MCF 10A (cell line): ENCODE data around the gene NEK4. TPM values are rescaled to one million over a fixed set of nuclear protein-coding genes. Genes with fewer than 3 reads are reported as not detected.

Experiments used
- BruUV-seq: library from RNA; stranded (reverse); fragments of 400-500 nt; replicated peaks from 2 replicates; lab custom pipeline; 2021; lab: Mats Ljungman, UMichigan
- CTCF ChIA-PET: fragments of 300-600 bp; sonication (Branson Sonifier 250); formaldehyde crosslinking; extraction: SDS; loops from one replicate; lab custom pipeline; 2021; ENCODE audit warnings: antibody characterized with exemption, inconsistent platforms; lab: Yijun Ruan, JAX
- POLR2A ChIA-PET: fragments of 300-600, 350-650 bp; sonication (Branson Sonifier 250); formaldehyde crosslinking; extraction: SDS; loops from one replicate; lab custom pipeline; 2020; ENCODE audit warnings: antibody characterized with exemption, inconsistent platforms; lab: Yijun Ruan, JAX
- DNase-seq: peaks from one replicate; pipeline ENCODE4 v3.0.0-alpha.2; 2018; ENCODE audit not compliant: unreplicated experiment
- H3K27ac Mint-ChIP-seq: one replicate; pipeline ENCODE4 v1.8.0; 2022; ENCODE audit warnings: mild to moderate bottlenecking, low read depth, mixed read lengths; ENCODE audit not compliant: unreplicated experiment
- H3K27me3 Mint-ChIP-seq: one replicate; pipeline ENCODE4 v1.8.0; 2022; ENCODE audit warnings: mixed read lengths; ENCODE audit not compliant: insufficient read depth, unreplicated experiment
- H3K36me3 Mint-ChIP-seq: one replicate; pipeline ENCODE4 v1.8.0; 2022; ENCODE audit warnings: mild to moderate bottlenecking, moderate library complexity, mixed read lengths; ENCODE audit not compliant: insufficient read depth, unreplicated experiment
- H3K4me1 Mint-ChIP-seq: one replicate; pipeline ENCODE4 v1.8.0; 2022; ENCODE audit warnings: mixed read lengths; ENCODE audit not compliant: insufficient read depth, unreplicated experiment
- H3K4me3 Mint-ChIP-seq: one replicate; pipeline ENCODE4 v1.8.0; 2022; ENCODE audit warnings: mild to moderate bottlenecking, moderate library complexity, mixed read lengths; ENCODE audit not compliant: unreplicated experiment
- H3K9me3 Mint-ChIP-seq: one replicate; pipeline ENCODE4 v1.8.0; 2022; ENCODE audit warnings: mixed read lengths; ENCODE audit not compliant: unreplicated experiment
- CTCF ChIP-seq: fragments of 200-600 bp; IDR thresholded peaks from one replicate; pipeline ENCODE4 v1.8.0; 2022; ENCODE audit warnings: antibody characterized with exemption, mild to moderate bottlenecking; ENCODE audit not compliant: unreplicated experiment
- intact Hi-C: fragments of 100-400 bp; cut with micrococcal nuclease; formaldehyde crosslinking; loops from 2 replicates; pipeline ENCODE4 v1.14.1; 2022
- total RNA-seq: library from RNA; stranded (reverse); gene quantifications from 2 replicates; pipeline ENCODE4 v1.2.3, GENCODE V29; 2022

The NEK4 gene
- total RNA-seq, 1 experiment from 2014 or later, result 24.6 TPM

GRCh38 chr3:52796411-52796810 is 25.7 kb upstream of the NEK4 start:
- BruUV-seq, result no TSS peak
- no peaks in the 10 kb centered on the region for H3K27me3 Mint-ChIP-seq
- intact Hi-C loops, result no loop called here

GRCh38 chr3:52795298-52795900 is 24.7 kb upstream of the NEK4 start:
- intact Hi-C loops, result no loop called here
- Mint-ChIP-seq H3K27me3 (no peaks in the 10 kb centered on the region), H3K4me1 (peaks cover 23% of the 10 kb centered on the region), H3K4me3 (no peak overlapping the region), H3K36me3 (no peaks in the 10 kb centered on the region), H3K9me3 (no peaks in the 10 kb centered on the region), H3K27ac (no peak overlapping the region)
- DNase-seq, result no peak
- no peak for TF ChIP-seq CTCF
- ChIA-PET CTCF (interaction anchor here (0.6 to 1.0 kb wide), 3 partner anchors 21 to 272 kb away, joined by 3 to 5 read pairs (median 4); no protein-coding TSS in a partner anchor), POLR2A (no interaction called here)
- no TSS peak for BruUV-seq

More at GRCh38 chr3:52796411-52796810, 25.7 kb upstream of the NEK4 start:
- no peak for TF ChIP-seq CTCF
- CTCF ChIA-PET, result interaction anchor here (0.6 kb wide), 1 partner anchor 1279 kb away, joined by 4 read pairs; no protein-coding TSS in a partner anchor
- Mint-ChIP-seq H3K27ac (no peak overlapping the region), H3K36me3 (no peaks in the 10 kb centered on the region), H3K4me1 (peaks cover 23% of the 10 kb centered on the region), H3K4me3 (no peak overlapping the region), H3K9me3 (no peaks in the 10 kb centered on the region)
- POLR2A ChIA-PET, result interaction anchor here (1.2 kb wide), 1 partner anchor 25 kb away, joined by 3 read pairs; the partner anchor contains the start of gene NEK4
- DNase-seq, result no peak

GRCh38 chr3:52794612-52795099 is 23.9 kb upstream of the NEK4 start, which contains the start of gene ITIH3:
Gene ITIH3 (plus strand): TSS chr3:52794796. CDS start chr3:52794804, 8 bp downstream.
- POLR2A ChIA-PET, result interaction anchor here (0.6 kb wide), 2 partner anchors 18 to 158 kb away, joined by 3 to 7 read pairs; no protein-coding TSS in a partner anchor
- Mint-ChIP-seq H3K36me3 (no peaks in the 10 kb centered on the region), H3K9me3 (no peaks in the 10 kb centered on the region), H3K27ac (no peak within 1 kb of the TSS), H3K4me1 (peaks cover 18% of the 10 kb centered on the region), H3K4me3 (no peak within 1 kb of the TSS), H3K27me3 (no peaks in the 10 kb centered on the region)
- intact Hi-C loops, result no loop called here
- no peak for TF ChIP-seq CTCF
- BruUV-seq, result no TSS peak
- CTCF ChIA-PET, result interaction anchor here (0.7 to 1.0 kb wide), 2 partner anchors 22 kb away, joined by 4 to 5 read pairs; no protein-coding TSS in a partner anchor
- no peak for DNase-seq
